COR-L47 (cell line): ENCODE results near the gene KCNC3.

Experiments used
- DNase-seq: peaks from one replicate; lab custom pipeline; 2025; lab: John Stamatoyannopoulos, UW

The KCNC3 gene

DNA sequence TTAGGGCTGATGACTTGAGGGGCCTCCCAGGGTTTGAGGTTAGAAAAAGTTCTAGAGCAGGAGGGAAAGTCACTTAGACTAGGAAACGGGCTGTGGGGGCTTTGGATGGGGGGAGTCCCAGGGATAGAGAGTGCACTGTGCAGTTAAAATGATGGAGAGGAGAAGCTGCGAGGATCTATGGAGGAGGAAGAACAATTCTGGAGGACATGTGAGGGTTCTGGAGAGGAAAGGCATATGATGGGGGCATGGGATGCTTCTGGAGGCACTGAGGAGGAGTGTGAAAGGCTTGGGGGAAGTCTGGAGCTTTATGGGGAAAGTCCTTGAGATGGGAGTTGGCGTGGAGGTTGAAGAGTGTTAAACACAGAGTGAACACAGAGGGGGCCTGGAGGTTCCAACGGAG is 2.2 kb downstream of the KCNC3 start:
- no peak for DNase-seq

- DNase-seq, result no peak
Measured at GRCh38 chr19:50326101-50326664, 3.0 kb downstream of the KCNC3 start.

DNA sequence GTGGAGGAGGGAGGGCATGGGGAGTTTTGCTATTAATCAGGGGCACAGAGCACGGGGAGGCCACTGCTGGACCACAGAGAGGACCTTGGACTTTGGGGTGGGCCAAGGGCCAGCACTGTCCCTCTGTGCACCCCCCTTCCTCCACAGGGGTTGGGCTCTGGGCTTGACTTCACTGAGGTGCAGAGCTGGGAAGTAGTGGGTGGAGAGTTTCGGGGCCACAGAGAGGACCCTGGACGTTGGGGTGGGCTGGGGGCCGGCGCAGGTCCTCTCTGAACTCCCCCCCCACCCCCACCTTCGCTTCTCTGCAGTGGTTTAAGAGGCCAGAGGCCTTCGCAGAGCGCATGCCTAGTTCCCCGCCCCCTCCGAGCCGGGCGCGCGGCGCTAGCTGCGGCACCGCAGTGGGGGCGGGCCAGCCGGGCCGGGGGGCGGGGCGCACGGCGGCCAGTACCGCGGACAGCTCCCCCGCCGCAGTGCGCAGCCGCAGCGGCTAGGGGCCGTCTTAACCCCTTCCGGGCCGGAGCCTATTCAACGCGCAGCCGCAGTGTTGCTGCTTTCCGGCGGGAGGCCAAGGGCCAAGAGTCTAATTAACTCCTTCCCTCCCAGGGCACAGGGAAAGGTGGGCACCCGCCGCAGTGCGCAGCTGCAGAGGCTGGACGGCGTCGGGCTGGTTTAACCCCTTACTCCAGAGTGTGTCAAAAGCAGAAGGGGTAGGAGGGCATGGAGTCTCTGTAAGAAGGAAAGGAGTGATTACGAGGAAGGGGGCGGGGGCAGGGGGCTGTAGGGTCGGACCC is 3.7 kb downstream of the KCNC3 start:
- DNase-seq, result peak; percentile 58

- no peak for DNase-seq
Measured at GRCh38 chr19:50324331-50324730, 4.8 kb downstream of the KCNC3 start.

- no peak for DNase-seq
Measured at GRCh38 chr19:50323782-50324133, 5.4 kb downstream of the KCNC3 start.

DNA sequence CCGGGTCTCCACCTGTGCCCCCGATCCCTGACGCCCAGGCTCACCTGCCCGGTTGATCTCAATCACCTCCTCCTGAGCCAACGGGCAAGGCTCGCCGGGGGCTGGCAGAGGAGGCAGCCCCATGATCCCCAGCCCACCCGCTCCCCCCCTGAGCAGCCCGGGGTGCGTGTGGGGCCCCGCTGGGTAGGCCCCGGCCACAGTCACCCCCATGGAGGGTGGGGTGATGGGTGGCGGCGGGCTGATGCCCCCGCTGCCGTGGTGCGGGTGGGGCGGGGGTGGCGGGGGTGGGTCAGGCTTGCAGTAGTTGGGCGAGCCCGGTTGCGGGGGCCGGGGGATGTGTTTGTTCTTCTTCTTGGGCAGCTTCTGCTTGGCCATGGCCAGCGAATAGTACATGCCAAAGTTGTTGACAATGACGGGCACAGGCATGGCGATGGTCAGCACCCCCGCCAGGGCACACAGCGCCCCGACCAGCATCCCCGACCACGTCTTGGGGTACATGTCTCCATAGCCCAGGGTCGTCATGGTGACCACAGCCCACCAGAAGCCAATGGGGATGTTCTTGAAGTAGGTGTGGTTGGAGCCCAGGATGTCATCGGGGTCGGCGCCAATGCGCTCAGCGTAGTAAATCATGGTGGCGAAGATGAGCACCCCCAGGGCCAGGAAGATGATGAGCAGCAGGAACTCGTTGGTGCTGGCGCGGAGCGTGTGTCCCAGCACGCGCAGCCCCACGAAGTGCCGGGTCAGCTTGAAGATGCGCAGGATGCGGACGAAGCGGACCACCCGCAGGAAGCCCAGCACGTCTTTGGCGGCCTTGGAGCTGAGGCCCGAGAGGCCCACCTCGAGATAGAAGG is 6.0 kb downstream of the KCNC3 start:
- no peak for DNase-seq

DNA sequence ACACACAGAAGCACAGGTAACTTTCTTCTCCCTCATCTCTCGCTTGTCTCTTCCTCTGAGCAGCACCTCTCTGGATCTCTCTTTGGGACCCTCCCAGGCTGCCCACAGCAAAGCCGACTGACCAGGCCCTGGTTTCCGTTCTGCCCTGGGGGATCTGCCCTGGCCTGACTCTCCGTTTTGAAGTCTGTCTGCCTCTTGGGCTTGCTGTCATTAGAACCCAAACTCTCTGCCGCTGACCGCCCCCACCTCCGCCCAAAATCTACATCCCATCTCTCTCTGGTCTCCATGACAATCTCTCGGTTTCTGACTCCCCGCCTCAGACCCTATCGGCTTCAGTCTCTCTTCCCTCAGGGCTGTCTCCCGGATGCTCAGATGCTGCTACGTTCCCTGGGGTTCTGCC is 6.9 kb downstream of the KCNC3 start:
- no peak for DNase-seq

DNA sequence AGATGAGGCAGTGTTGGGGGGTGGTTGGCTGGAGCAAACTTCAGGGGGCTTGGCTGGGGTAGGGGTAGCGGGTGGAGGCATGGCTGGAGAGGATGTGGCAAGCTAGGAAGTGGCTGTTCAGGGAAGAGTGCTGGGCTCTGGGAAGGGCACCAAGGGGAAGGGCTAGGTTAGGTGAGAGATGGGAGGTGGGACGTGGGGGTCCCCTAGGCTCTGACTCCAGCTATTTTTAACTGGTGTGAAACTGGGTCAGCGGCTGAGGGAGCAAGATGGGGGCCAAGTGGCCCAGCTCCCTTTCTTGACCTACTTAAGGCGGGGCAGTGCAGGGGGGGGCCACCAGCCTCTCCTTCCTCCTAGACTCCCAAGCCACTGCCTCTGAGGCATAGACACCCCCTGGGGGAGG is 7.3 kb downstream of the KCNC3 start:
- no peak for DNase-seq

DNA sequence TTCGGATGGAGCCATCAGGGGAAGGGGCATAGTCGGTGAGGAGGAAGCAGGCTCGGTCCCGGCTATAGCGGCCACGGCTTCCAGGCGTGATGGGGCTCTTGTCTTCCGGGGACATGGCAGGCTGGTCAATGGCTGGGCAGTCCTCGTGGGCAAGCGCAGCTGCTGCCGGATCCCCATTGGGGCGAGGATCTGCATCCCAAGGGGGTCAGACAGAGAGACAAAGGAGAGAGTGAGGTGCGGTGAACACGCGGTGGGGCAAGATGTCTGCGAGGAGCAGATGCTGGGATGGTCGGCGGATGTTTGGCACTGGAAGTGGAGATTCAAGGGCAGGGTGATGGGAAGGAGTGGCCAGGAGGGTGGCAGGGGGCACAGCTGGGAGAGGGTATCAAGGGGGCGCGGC is 8.6 kb downstream of the KCNC3 start:
- DNase-seq, result no peak

DNA sequence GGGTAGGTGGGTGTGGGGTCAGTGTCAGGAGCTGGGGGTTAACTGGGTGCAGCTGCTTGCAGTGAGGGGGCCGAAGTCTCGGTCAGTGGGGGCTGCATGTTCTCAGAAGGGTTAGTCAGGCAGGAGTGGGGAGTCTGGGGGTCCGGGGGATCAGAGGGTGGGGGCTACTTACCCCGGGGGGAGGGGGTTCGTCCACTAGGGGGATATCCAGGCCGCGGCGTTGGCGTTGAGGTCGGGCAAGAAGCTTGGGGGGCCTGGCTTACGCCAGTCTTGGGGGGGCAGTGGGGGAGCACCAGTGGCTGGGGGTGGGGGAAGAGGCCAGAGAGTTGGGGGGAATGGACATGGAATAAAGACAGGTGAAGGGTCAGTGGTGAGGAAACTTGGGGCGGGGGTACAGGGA is 9.1 kb downstream of the KCNC3 start:
- DNase-seq, result no peak

- no peak for DNase-seq
Measured at GRCh38 chr19:50319156-50319555, 10.0 kb downstream of the KCNC3 start.

DNA sequence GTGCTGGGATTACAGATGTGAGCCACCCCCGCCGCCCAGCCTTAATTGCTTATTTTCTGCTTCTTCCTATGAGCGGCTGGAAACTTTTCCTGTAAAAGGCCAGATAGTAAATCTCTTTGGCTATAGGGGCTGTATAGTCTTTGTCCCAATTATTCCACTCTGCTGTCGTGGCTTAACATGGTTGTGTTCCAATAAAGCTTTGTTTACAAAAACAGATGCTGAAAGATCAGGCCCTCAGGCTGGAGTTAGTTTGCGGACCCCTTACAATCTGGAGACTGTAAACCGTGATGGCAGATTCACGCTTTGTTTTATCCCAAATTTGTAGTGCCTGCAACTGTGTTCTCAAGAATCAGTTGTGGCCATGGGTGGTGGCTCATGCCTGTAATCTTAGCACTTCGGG is 10.7 kb downstream of the KCNC3 start:
- DNase-seq, result no peak

DNA sequence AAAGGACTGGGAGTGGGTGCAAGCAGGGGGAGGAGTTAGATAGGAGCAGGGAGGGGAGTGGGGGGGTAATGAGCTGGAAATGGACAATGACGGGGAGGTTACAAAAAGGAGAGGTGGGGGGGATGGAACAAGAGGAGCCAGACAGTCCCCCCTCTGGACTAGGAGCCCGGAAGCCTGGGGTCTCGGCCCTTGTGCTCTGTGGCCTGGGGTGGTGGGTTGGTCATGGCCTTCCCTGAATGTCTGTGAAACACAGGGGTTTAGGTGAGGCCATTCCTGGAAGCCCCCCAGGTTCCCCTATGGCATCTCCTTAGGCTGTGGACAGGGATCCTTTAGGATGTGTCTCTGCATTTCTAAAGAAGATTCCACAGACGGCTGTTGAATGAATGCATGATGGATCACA is 12.1 kb downstream of the KCNC3 start:
- DNase-seq, result no peak

DNA sequence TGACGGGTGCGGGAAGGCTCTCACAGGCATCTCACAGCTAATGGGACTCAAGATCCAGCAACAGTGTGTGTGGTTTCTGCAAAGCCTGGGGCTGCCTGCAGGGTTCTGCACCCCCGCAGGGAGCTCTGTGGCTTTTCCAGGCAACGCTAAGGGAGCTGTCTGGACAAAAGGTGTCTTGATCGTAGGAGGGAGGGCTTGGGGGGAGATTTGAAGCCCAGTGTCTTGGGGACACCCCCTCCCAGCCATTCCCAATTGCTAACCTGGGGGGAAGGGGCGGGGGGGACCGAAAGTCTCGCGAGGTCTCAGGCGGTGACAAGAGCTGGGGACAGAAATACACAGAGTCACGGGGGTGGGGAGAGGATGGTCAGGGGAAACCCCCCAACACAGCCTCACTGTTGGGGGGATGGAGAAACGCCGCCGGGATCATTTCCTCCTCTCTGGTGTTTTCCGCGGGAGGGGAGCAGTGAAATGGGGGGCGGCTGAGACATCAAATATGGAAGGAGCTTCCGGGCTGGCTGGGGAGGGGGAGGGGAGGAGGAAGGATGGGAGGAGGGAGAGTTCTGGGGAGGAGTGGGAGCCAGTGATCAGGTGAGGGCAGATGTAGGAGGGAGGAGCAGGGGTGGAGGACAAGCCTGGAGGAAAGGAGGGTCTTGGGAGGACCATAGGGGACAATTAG is 13.3 kb downstream of the KCNC3 start:
- no peak for DNase-seq

DNA sequence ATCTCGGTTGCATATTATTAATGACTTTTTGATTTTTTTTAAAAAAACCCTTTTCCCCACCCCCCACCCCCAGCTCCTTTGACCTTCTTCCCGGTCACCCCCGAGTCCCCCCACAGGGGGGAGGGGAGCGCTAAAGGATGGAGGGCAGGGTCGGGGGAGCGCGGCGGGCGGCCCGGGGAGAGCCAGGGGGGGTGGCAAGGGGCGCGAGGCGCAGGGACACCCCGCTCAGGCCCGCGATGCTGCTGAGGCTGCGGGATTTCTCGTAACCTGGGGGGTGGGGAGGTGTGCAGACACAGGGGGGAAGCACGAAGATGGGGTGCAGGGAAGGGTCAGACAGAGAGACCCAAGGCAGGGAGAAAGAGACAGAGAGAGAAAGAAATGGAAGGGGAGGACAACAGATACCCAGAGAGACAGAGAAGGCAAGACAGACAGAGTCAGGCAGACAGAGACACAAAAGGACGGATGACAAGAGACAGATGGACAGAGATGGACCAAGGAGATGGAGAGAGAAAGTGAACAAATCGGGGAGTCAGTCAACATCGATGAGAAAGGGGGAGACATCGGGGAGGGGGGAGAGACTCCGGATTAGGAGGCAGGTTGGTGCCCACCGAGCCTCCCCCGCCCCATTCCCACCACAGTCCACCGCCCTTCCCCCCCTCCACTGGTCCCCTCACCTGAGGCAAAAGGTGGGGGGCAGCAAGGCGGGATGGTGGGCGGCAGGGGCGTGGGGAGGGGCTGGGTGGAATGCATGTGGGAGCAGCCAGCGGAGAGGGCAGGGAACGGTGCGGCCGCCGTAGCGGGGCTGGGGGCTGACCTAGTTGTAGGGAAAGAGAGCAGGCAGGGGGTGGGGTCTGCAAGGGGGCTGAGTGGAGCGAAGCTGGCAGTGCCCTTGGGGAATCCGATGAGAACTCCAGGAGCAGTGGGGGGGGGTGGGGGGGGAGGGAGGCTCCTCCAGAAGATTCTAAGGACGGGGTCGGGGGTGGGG is 14.2 kb downstream of the KCNC3 start:
- no peak for DNase-seq

- no peak for DNase-seq
Measured at GRCh38 chr19:50313812-50314536, 15.2 kb downstream of the KCNC3 start.

DNA sequence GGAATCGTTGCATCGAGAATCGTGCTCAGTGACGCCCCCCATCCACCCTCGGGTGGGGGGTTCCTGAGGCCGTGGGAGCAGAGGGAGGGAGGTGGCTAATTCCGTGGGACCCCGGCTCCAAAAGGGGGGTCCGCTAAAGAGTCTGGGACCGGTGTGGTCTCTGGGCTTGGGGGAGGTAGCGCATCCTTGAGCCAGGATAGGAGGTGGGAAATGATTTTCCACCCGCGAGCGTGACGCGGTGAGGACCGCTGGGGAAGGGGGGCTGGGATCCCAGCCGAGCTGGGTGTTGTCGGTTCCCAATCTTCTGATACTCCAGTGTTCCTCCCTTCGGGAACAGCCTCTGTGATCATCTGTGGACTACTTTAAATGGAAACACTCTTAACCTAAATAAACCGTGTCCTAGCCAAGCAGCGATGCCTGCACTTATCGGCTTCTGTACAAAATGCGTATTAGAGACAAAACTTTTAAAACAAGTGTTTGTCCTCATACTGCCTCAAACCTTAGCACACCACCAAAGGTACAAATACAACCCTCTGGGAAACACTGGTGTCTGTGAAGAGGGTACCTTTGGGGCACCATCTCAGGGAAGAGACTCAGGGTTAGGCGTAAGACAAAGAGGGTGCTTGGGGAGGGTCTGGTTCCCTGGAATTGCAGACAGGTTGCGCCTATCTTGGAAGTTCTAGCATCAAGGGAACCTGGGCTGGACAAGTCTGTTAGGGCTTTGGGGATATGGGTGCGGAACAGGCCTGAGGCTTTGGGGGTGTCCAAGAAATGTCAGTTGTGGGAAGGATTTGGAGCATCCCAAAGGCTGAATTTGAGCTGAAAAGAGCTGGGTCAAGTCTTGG is 16.0 kb downstream of the KCNC3 start:
- no peak for DNase-seq

GRCh38 chr19:50311723-50312635 is 17.2 kb downstream of the KCNC3 start:
- no peak for DNase-seq
